GM12872 (cell line): ENCODE data around the gene SP3.

ENCODE experiments used
- CTCF ChIP-seq: IDR thresholded peaks from 3 replicates; pipeline ENCODE4 v1.5.1; 2011; ENCODE audit warnings: low read depth, mild to moderate bottlenecking, low read length, moderate library complexity; ENCODE audit not compliant: insufficient read depth

SP3 gene

GRCh38 chr2:173938700-173939384 is 26.3 kb downstream of the SP3 start:
- no peak for TF ChIP-seq CTCF

- TF ChIP-seq CTCF = no peak
Measured at GRCh38 chr2:173935305-173935704, 29.9 kb downstream of the SP3 start.

GRCh38 chr2:173934895-173935294 is 30.3 kb downstream of the SP3 start:
- no peak for TF ChIP-seq CTCF

DNA sequence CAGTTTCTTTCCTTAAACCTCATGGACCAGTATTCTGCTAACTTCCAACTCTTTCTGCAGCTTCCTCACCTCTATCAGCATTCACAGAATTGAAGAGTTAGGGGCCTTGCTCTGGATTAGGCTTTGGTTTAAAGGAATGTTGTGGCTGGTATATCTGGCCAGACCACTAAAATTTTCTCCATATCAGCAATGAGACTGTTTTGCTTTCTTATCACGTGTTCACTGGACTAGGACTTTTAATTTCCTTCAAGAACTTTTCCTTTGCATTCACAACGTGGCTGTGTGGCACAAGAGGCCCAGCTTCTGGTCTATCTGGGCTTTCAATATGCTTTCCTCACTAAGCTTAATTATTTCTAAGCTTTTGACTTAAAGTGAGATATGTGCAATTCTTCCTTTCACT is 33.4 kb downstream of the SP3 start:
- TF ChIP-seq CTCF = no peak

DNA sequence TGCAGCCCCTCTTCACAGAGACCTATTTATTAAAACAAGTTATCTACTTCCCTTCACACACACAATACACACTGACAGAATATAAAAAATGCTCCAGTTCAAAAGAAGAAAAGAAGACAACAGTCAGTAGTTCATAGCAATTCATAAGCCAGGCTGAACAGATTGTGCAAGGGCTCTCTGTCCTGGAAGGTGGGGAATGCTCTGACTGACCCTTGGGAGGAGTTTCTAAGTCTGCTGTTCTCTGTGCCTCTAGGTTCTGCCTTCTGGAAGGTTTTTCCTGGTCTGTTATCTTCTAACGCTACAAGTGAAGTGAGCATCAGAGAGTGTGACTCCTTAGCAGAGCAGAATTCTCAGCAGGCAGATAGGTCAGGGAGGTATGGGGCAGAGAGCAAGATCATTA is 35.7 kb downstream of the SP3 start:
- no peak for TF ChIP-seq CTCF

DNA sequence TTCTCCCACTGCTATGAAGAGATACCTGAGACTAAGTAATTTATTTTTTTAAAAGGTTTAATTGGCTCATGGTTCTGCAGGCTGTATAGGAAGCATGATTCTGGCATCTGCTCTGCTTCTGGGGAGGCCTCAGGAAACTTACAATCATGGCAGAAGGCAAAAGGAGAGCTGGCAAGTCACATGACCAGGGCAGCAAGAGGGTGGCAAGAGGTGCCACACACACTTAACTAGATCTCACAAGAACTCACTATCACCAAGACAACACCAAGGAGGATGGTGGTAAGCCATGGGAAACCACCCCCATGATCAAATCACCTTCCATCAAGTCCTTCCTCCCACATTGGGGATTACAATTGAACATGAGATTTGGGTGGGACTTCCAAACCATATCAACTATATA is 38.3 kb downstream of the SP3 start:
- TF ChIP-seq CTCF = no peak

GRCh38 chr2:173924285-173924684 is 40.9 kb downstream of the SP3 start:
- no peak for TF ChIP-seq CTCF
